ENCODE results near the gene NLRP6. TPM values are rescaled to one million over a fixed set of nuclear protein-coding genes. Genes with fewer than 3 reads are reported as not detected.
"Not testable (repeated sequence)": the region's sequence is repeated elsewhere in the genome, so short reads cannot be mapped to it uniquely, and the experiment has no call there.

Gene NLRP6
- polyA plus RNA-seq, 1 donor, result 0.35 TPM

- no peak for DNase-seq
These were observed 3.4 kb downstream of the NLRP6 start for GRCh38 chr11:281486-282161.

GRCh38 chr11:282171-282570 lies 4.0 kb downstream of the NLRP6 start:
- no peak for DNase-seq

- DNase-seq, result no peak
These were observed 4.6 kb downstream of the NLRP6 start for GRCh38 chr11:282630-283360.

- DNase-seq, result no peak
These were observed 5.3 kb downstream of the NLRP6 start for GRCh38 chr11:283405-284104.

- no peak for DNase-seq
These were observed 6.2 kb downstream of the NLRP6 start for GRCh38 chr11:284105-285020.

GRCh38 chr11:285021-285893 lies 7.0 kb downstream of the NLRP6 start:
- no peak for DNase-seq

- no peak for DNase-seq
These were observed 7.7 kb downstream of the NLRP6 start for GRCh38 chr11:285894-286220.

- not testable (repeated sequence) for DNase-seq
These were observed 9.0 kb downstream of the NLRP6 start for GRCh38 chr11:286977-287820.

- DNase-seq, result no peak
These were observed 9.7 kb downstream of the NLRP6 start for GRCh38 chr11:287821-288477.

GRCh38 chr11:288478-289397 lies 10.5 kb downstream of the NLRP6 start, which contains the start of gene PGGHG:
PGGHG (plus strand) TSS chr11:289126; CDS start chr11:289817, 691 bp downstream.
- DNase-seq, result no peak

- DNase-seq, result no peak
These were observed 11.1 kb downstream of the NLRP6 start for GRCh38 chr11:289398-289711.

- no peak for DNase-seq
These were observed 11.8 kb downstream of the NLRP6 start for GRCh38 chr11:289712-290620.

GRCh38 chr11:290621-291231 lies 12.5 kb downstream of the NLRP6 start:
- DNase-seq, result no peak

- no peak for DNase-seq
These were observed 13.3 kb downstream of the NLRP6 start for GRCh38 chr11:291281-292210.

- DNase-seq, result no peak
These were observed 14.3 kb downstream of the NLRP6 start for GRCh38 chr11:292211-293121.

All from left kidney (tissue), 2 donors.